Iris pigment epithelial cell (primary cell): ENCODE data around the gene AMOTL2.

Source experiments
- DNase-seq: peaks from one replicate; pipeline ENCODE4 v3.0.0-alpha.2; 2011; ENCODE audit warnings: low read depth

AMOTL2 gene

DNA sequence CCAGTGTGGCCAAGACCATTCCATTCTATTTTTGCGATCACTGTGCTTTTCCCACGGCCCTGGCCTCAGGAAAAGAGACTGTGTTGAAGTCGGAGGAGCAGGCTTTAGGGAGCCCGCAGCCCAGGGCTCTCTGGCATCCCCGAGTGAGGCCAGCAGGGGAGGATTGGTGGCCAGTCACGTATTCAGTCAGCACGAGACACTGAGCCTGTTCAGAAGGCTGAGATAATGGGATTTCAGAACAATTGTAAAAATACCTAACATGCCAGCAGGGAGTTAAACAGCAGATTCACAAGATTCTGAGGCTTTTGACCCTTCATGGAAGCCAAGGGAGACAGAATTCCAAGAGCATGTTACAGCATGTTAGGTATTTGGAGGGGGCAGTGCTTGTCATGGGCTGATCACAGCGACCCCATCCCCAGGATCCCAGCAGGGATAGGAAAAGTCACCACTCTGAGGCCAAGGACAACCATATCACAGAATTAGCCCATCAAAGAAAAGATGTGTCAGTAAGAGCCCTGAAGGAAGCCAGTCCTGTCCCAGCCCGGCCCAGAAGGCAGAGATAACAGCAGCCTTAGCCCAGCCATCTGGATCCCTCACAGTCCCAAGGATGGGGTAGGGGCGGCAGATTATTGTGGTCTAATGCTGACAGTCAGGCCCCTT, 40.6 kb downstream of the AMOTL2 start:
- DNase-seq: peak; percentile 58

DNA sequence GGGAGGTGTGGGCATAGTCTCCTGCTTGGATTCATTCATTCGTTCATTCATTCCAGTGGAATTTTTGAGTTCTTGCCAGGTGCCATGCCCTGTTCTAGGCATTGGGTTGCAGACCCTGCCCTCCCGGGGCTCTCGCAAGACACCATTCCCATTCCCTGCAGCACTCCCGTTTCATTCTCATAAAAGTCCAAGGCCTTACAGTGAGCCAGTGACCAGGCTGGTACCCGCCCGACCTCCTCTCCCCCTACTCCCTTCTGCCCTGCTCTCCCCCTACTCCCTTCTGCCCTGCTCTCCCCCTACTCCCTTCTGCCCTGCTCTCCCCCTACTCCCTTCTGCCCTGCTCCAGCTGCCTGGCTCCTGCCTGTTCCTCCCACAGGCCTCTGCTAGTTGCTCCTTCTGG, 41.9 kb downstream of the AMOTL2 start:
- no peak for DNase-seq

DNA sequence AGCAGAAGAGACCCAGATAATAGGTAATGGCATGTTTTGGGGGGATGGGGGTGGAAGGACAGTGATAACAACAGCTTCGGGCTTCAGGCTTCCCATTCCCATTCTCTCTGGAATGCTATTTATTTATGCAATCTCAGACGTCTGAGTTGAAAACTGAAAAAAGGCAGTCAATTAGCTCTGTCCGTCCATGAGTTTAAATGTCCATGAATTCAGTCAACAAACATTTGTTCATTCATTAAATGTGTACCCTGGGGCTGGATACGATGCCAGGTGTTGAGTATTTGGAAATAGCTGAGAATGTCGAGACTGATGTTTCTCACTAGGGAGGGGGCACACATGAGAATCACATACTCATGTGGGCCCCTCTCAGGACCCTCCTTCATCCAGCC, 42.4 kb downstream of the AMOTL2 start:
- no peak for DNase-seq

DNA sequence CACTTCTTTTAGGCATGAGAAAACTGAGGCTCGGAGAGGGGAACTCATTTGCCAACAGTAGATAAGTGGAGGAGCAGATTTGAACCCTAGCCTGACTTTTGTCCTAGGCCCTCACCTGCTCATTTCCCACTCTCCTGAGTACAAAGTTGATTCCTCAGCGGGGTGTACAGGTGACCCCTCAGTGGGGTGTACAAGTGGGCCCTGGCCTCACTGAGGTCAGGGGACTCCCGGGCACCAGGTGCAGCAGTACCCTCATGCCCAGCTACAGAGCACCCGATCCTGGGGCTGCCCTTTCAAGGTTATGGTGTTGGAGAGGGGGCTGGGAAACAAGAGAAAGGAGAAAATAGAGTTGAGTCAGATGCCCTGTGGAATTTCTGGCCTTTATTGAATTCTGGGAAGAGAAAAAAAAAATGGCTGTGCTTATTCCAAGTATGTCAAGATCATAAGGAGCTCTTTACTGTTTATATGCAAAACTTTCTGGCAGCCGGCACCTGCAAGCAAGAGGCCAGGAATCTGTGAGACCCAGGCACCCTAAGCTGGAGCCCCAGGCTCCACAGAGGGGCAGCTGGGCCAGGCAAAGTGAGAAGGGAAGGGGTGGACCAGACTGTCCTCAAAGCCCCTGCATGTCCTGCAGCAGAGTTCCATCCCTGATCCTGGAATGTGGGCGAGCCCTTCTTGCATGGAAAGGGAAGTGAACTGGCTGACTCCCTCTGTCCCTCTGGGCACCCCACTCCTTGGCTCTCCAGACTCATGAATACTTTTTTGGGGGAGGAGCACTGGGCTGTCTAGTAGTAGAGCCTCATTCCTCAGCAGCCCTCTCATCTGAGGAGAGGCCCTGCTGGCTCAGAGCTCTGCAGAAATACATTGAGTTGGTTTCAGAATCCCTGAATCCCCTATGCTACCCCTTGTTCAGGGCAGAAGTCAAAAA, 43.1 kb downstream of the AMOTL2 start:
- DNase-seq: no peak

DNA sequence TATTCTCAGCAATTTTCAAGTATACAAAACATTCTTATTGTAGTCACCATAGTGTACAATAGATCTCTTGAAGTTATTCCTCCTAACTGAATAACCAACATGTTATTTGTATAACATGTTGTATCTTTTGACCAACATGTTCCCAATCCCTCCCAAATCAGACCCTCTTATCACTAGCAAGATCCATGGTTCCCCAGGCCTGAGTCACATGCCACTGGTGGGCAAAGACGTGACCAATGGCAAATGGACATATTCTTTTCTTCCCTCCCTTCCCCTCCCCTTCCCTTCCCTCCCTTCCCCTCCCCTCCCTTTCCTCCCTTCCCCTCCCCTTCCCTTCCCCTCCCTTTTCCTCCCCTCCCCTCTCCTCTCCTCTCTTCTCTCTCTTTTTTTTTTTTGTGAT, 45.4 kb downstream of the AMOTL2 start:
- DNase-seq: no peak

DNA sequence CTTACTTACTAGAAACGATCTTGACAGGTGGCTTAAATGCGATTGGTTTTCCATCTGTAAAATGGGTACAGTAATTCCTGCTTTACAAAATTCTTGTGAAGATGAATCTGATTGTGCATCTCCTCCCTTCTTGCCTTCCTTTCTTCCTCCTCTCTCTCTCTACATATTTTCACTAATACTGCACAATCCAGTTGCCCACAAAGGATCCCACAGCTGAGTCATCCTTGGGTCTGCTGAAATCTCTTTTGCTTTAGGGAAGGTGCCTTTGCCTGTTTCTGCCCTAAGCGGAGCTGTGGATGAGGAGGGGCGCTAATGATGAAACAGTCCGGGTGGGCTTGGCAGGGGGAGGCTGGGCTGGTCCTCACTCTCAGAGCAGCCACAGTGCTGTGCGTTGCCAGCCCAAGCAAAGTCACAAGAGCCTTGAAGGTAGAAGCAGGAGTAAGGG, 46.1 kb downstream of the AMOTL2 start:
- peak; percentile 94 for DNase-seq

DNA sequence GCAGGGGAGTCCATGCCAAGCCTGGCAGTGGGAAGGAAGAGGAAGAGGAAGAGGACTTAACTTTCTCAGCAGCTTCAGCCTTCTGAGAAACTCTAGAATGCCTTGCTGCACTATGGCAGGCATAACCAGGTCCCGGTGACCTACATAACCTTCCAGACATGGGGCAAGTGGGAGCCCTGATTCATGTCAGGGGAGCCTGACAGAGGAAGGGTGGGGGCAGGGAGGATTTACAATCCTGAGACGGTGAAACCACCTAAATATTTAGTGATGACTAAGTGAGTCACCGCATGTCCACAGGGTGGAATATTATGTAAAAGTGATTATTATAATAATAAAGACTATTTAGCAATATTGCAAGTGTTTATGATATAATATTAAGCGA, 46.7 kb downstream of the AMOTL2 start:
- peak; percentile 92 for DNase-seq

DNA sequence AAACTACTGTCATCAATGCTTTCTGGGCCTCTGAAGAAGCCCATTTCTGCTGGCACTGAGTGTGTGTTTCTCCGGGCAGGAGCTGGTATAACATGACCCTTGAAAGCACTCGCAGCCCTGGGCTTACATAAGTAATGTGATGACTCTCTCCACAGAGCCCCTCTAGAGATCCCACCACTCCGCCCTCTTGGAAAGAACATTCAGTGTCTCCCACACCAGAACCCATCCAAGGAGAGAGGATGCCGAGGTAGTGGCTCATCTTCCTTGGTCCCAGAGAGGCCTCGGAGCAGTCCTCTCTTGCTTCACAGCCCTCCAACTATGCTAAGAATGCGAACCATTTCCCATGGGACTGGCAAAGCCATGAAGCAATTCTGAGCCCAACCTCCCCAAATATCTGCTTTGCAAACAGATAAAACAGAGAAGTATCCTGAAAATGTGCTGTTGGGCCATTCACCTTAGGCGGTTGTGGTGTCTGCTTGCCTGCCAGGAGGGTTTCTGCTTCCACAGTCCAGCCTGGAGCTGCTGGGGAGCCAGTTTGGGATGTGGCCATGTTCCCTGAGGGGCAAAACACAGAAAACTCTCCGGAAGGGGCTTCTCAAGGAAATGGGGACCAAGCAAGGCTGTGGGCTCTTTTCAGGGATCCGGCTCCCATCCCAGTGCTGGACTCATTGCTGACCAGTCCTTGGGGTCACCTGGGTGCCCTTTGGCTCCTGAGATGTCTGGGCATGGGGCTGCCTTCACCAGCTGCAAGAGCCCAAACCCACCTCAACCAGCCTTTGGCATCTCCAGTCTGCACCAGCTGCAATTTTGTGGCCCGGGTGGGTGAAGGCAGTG, 47.3 kb downstream of the AMOTL2 start:
- peak; percentile 98 for DNase-seq

DNA sequence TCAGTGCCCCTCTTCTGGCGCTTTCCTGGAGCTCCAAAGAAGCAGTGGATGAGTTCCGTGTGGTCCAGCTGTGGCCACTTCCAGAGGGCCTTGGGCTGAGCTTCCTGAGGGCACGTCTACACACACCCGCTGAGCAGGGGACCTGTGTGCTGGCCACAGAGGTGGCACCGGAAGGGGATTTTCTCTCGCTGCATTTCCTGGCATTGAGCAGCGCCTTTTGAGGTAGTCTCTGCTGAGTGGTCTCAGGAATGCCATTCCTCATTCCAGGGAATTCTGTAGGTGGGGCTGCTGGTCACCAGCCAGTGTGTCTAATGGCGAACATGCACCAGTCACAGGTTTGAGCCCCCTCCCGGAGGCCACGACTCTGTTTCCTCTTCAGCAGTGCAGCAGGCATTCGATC, 48.1 kb downstream of the AMOTL2 start:
- no peak for DNase-seq

DNA sequence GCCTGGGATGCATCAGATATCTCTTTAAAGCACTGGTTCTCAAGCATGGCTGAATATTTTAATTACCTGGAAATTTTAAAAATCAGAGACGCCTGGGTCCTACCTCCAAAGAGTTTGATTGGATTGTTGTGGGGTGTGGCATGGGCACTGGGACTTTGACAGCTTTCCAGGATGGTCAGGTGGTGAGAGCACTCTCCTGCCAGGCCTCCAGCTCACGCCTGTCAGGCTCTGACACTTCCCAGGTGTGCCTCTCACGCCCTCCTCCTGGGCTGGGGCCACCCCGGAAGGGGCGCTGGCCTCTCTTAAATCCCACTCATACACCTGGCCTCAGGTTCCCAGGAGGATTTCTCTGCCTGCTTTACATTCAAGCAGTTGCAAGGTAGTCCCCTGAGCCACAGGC, 48.5 kb downstream of the AMOTL2 start:
- DNase-seq: no peak

DNA sequence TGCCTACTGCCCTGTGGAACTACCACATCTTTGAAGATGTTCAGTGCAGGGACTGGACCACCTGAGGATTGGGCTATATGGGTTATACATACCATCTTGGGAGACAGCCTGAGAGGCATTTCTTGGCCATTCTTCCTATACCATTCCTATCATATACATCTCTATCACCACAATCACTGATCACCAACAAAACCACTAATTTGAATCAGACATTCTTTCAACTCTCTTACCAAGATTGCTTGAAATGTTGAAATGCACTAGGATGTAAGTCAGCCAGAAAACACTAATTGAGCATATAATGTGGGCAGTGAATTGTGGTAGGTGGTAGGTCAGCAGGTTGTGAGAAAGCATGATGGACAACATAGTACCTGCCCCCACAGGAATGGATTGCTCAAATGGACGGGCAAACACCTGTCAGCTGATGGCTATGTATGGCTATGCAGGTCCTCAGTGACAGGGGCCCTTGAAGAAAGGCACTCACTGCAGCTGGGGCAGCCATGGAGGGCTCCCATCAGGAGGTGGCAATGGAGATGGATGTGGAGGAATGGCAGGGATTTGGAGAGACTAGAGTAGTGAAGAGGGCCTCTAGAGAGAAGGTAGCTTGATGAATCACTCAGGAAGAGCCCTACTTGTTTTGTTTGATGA, 49.1 kb downstream of the AMOTL2 start:
- DNase-seq: no peak

DNA sequence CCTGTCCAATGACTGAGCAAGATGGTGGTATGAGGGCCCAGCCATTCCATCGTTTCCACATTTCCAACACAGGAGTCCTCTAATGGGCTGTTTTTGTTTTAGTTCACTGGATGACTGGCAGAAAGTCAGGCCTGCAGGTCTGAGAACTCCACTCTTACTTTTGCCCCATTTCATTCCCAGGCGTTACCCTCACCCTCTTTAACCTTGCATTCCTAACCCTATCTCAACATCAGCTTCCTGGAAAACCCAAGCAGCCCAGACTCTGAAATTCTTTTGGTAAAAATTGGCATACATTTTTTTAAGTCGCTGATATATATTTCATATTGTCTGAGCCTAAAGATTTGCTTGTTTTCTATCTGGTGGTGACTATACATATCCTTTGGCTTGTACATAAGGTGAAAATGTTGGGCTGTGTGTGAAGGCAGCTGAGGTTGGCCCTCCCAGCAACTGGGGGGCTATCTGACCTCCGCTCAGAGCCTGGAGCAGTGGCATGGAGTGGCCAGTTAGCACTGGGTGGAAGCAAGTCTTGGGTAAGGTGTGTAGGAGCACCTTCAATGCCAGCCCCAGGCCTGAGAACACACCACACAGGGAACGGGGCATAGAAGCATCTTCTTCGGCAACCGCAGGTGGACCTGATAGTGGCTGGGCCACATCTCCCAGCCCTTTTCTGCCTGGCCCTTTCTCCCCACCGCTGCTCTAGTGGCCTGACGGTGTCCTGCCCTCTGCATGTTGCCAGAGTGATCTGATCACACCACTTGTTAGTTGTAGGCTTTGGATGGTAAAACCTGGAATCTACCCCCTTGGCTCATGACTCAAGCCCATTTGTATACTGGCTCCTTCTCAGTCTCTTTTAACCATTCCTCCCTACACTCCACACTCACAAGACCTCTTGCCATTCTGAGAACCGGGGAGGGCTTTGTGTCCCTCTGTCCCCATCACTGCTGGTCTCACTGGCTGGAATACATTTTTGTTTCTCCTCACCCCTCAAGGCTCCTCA, 50.0 kb downstream of the AMOTL2 start:
- no peak for DNase-seq

DNA sequence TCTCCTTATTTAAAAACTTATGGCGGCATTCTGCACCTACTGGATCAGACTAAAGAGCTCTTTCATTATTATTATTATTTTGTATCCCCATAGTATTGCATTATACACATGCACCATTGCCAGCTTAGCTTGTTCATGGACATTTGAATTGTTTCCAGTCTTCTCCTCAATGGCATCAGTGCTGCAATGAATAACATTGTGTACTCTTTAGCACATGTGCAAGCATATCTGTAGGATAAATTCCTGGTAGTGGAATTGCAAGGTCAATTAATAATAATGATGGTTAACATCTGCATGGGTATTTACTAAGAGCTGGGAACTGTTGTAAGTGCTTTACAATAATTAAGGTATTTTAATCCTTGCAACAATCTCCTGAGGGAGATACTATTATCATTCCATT, 52.0 kb downstream of the AMOTL2 start:
- no peak for DNase-seq

DNA sequence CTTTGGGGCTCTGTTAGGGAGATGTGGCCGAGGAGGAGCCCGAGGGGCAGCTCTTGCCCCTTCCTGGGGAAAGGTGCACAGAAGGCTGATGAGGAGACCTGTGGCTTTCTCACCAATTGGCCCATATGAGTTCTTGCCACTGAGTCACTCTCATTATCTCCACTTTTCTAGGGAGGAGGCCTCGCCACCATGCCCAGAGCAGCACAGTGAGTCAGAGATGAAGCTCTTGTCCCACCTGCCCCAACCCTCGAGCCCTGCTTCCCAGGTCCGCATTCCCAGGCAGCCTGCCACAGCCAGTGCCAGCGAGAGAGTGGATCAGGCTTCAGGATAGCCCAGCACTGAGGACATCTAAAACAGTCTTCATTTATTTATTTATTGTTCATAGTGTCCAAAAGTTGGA, 53.5 kb downstream of the AMOTL2 start:
- peak; percentile 50 for DNase-seq

DNA sequence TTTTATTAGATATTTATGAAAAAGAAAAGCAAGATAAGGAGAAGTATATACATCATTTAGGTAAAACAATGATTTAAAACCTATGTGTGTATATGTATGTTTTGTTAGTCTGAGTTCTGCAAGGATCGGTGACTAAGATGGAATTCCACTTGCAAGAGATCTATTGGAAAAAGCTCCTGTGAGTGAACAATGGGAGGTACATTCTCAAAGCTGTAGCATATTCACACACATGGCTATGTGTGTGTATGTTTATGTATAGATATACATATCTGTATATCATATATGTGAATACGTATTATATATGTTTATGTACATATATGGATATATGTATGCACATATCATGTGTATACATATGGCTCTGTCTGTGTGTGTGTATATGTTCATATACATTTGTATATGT, 54.3 kb downstream of the AMOTL2 start:
- no peak for DNase-seq

DNA sequence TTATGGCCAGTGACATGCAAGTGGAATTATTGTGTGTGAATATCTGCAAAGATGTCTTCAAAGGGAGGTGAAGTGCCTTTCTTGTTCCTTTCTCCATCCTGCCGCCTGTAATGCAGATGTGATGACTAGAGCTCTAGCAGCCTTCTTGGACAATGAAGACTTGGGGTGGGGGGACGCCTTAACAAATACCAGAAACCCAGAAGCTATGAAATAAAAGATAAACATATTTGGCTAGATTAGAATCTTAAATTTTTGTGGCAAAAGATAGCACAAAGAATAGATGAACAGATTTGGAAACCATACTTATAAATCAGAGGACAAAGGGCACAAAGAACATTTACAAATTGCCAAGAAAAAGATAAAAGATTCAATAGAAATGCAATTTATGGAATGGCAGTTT, 56.1 kb downstream of the AMOTL2 start:
- DNase-seq: no peak

DNA sequence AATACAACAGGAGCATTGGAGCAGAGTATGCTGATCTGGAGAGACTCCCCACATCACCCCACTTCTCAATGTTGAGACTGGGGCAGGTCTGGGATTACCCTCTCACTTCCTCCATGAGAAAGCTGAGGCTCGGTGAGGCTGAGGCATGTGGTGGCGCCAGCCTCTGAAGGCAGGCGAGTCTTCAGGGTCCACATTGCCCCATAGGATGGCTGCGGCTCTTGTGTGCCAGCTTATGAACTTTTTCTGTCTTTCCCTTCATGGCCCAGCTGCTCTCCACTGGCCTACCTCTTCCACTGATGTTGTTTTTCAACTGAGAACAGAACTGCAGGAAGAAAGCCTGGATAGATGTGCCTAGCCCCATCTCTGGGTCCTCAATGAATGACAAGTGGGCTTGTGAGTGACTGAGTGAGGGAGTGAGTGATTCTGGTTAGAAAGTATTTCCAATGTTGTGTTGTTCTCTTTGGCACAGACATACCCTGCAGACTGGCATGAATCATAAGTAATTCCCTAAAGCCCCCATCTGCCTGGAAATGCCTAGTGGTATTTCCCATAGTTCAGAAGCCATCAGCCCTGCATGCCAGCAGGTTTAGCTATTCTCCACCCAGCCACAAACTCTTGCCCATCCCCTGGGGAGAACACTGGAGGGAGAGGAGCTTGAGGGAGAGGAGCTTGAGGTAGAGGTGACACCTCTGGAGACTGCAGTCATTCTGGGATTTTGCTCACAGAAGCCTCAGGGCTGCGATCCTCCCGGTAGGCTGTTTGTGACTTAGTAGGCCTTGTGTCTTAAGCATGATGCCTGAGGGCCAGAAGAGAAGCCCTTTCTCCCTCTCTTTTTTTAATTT, 56.9 kb downstream of the AMOTL2 start:
- DNase-seq: no peak

DNA sequence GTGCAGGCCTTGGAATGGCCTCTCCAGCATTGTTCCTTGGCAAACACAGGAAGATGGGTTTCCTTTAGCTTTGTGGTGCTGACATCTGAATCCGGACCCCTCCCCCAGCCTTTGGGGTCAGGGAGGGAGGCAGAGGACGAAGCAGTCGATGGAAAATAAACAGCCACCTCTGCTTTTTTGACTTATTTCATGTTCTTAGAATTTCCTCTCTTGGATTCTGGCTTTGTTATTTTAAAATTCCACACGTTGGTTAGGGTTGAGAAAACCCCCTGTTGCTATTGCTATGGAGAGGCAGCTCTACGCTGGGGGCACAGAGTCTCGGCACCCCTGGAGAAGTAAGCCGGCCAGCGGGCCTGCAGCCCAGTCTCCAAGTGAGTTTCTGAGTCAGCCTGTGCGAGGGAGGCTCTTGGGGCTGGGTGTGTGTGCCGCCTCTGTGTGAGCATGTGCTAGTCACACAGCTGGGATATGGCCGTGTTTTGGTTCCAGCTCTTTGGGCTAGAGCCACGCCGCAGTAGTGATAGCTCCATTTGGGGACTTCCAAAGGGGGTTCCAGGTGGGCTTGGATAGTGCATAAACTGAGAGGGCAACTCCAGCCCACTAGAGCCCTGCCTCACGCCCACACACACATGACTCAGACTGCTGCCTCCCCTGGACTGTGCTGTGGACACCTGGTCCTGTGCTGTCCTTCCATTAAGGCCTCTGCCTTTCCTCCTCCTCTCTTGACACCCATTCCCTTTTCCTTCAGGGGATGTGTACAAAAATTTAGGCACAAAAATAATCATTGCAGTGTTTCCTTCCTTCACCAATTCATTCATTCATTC, 58.8 kb downstream of the AMOTL2 start:
- DNase-seq: peak; percentile 92
